ENCODE data around the gene TNPO3. TPM values are rescaled to one million over a fixed set of nuclear protein-coding genes. Genes with fewer than 3 reads are reported as not detected.

TNPO3 gene
- total RNA-seq (2022; extraction: Qiagen RNA extraction), result 40.1 to 45.6 TPM (median 42.4 TPM) in 5 replicates

GRCh38 chr7:129054438-129055293 lies at the start of gene TNPO3:
Gene TNPO3, minus strand, starts transcription at chr7:129055111. Its CDS starts 341 bp downstream, at chr7:129054770.

GRCh38 chr7:128937647-128938543 lies 117.0 kb downstream of the TNPO3 start, which contains the start of gene IRF5:
Gene IRF5, plus strand, starts transcription at chr7:128937927. Its CDS starts 4,155 bp downstream, at chr7:128942082.

DNA sequence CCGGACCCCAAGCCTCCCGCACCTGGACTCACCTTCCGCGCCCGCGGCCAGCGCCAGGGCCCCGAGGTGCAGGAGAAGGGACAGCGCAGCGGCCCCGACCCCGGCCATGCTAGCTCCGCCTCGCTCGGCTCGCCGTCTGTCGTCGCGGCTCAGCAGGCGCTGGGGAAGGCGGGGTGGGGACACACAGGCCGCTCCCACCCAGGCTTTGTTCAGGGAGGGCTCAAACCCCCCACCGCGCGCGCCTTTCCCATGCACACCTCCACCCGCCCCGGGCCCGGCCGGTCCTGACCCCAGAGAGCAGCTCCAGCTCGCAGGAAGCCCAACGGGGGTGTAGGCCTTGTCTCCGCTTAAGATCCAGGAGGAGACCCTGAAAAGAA lies 144.4 kb downstream of the TNPO3 start, which contains the start of gene KCP:
Gene KCP, minus strand, starts transcription at position 141 of the 377 bp plus-strand sequence. Its CDS starts 33 bp downstream, at position 108.

Other genes starting within 250 kb of the TNPO3 start
- 3.9 to 6.9 TPM (median 4.9 TPM) in 5 replicates for gene FLNC, start 224.7 kb downstream of the TNPO3 start, total RNA-seq (2022; extraction: Qiagen RNA extraction)
- gene ATP6V1F, start 192.3 kb downstream of the TNPO3 start, total RNA-seq (2022; extraction: Qiagen RNA extraction), result 246 to 264 TPM (median 254 TPM) in 5 replicates
- 0.14 to 0.25 TPM (median 0.22 TPM) in 5 replicates for gene KCP, start 144.4 kb downstream of the TNPO3 start, total RNA-seq (2022; extraction: Qiagen RNA extraction)
- gene IRF5, start 117.2 kb downstream of the TNPO3 start, total RNA-seq (2022; extraction: Qiagen RNA extraction), result 11.4 to 17.4 TPM (median 14.5 TPM) in 5 replicates
- 5.3 to 6.8 TPM (median 6.0 TPM) in 5 replicates for gene TSPAN33, start 89.6 kb upstream of the TNPO3 start, total RNA-seq (2022; extraction: Qiagen RNA extraction)
- 12.9 to 18.7 TPM (median 16.7 TPM) in 5 replicates for gene SMO, start 133.5 kb upstream of the TNPO3 start, total RNA-seq (2022; extraction: Qiagen RNA extraction)
- 4.6 to 6.8 TPM (median 6.1 TPM) in 5 replicates for gene AHCYL2, start 169.9 kb upstream of the TNPO3 start, total RNA-seq (2022; extraction: Qiagen RNA extraction)

All from A549 treated with CORT108297 at 1 μM for 4 hours (cell line).